GM06990 (cell line): ENCODE results near the gene EXOG.

Source experiments
- DNase-seq: peaks from one replicate; pipeline ENCODE4 v3.0.0-alpha.2; 2011; ENCODE audit not compliant: insufficient read length; ENCODE audit errors: extremely low read depth
- H3K27me3 ChIP-seq: replicated peaks from 2 replicates; pipeline ENCODE4 v1.6.0; 2011; ENCODE audit warnings: low read length; ENCODE audit not compliant: control insufficient read depth, insufficient read depth
- H3K36me3 ChIP-seq: 2 replicates; pipeline ENCODE4 v1.5.1; 2011; ENCODE audit warnings: low read length; ENCODE audit not compliant: control insufficient read depth, insufficient read depth
- H3K4me3 ChIP-seq: replicated peaks from 2 replicates; pipeline ENCODE4 v1.5.1; 2011; ENCODE audit warnings: low read depth, mild to moderate bottlenecking, control low read depth, low read length
- TF ChIP-seq, protein P1 (sequence below): IDR thresholded peaks from 2 replicates; pipeline ENCODE4 v1.5.1; 2011; ENCODE audit warnings: low read length, control low read depth, mild to moderate bottlenecking, inconsistent platforms; ENCODE audit not compliant: insufficient read depth, poor library complexity, severe bottlenecking

The EXOG gene

GRCh38 chr3:38544926-38545325 is 48.8 kb downstream of the EXOG start:
- TF ChIP-seq, protein P1, sequence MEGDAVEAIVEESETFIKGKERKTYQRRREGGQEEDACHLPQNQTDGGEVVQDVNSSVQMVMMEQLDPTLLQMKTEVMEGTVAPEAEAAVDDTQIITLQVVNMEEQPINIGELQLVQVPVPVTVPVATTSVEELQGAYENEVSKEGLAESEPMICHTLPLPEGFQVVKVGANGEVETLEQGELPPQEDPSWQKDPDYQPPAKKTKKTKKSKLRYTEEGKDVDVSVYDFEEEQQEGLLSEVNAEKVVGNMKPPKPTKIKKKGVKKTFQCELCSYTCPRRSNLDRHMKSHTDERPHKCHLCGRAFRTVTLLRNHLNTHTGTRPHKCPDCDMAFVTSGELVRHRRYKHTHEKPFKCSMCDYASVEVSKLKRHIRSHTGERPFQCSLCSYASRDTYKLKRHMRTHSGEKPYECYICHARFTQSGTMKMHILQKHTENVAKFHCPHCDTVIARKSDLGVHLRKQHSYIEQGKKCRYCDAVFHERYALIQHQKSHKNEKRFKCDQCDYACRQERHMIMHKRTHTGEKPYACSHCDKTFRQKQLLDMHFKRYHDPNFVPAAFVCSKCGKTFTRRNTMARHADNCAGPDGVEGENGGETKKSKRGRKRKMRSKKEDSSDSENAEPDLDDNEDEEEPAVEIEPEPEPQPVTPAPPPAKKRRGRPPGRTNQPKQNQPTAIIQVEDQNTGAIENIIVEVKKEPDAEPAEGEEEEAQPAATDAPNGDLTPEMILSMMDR: no peak
- no peaks in the 10 kb centered on the region for H3K27me3 ChIP-seq

DNA sequence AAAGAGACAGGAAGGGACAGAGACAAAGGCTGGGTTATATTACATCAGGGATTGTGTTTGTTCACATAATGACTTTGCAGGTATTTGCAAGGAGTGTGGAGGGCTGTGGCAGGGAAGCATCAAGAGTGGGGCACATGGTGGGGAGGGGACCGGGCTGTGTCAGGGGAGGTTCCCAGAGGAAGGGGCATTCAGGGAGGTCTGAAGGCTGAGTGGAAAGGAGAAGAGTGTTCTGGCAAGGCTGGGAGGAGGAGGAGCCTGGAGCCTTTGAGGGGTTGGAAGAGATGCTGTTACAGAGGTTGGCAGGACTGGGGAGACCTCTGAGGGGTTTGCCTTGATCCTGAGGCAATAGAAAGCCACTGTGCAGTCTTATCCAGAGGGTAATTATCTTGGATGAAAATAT is 49.4 kb downstream of the EXOG start:
- no peak for DNase-seq
- Histone ChIP-seq H3K27me3 (no peaks in the 10 kb centered on the region), H3K36me3 (no peaks in the 10 kb centered on the region), H3K4me3 (no peak overlapping the region)
- TF ChIP-seq, protein P1: no peak

More at GRCh38 chr3:38544926-38545325, 48.8 kb downstream of the EXOG start:
- Histone ChIP-seq H3K4me3 (no peak overlapping the region), H3K36me3 (no peaks in the 10 kb centered on the region)
- no peak for DNase-seq

- H3K36me3 ChIP-seq: no peaks in the 10 kb centered on the region
- no peak for DNase-seq
- no peaks in the 10 kb centered on the region for H3K27me3 ChIP-seq
Measured at GRCh38 chr3:38545983-38546382, 49.8 kb downstream of the EXOG start.

DNA sequence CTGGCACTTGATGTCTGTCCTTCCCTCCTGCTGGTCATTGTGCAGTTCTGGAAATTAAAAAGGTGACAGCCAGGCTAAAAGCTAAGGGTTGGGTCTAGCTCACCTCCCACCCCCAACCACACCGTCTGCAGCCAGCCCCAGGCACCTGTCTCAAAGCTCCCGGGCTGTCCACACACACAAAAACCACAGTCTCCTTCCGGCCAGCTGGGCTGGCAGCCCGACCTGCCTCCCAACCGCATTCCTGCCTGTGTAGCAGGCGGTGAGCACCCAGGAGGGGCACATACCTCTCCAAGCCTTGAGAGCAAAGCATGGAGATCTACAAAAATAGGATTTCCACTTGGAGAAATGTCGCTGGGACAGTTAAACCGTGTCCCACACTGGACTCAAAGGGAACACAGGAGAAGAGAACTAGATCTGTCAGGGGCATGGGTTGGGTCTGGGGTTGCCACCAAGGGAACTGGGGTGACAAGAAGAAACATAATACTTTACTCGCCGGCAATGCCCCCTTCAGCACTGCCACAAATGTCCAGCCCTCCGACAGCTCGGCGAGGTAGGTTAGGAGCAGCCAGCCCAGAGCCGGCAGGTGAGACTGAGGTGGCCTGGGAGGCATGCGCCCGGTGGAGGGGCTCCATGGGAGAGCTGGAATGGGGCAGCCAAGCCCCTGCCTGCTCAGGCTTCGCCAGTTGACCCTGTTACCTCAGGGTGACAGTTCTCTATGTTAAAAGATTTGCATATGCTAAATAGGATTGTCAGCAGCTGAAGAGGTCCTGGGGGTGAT is 52.2 kb downstream of the EXOG start:
- Histone ChIP-seq H3K27me3 (no peaks in the 10 kb centered on the region; the same call in 1 of the 2 replicates), H3K4me3 (no peak overlapping the region), H3K36me3 (no peaks in the 10 kb centered on the region)
- DNase-seq: no peak
- TF ChIP-seq, protein P1: no peak

More at GRCh38 chr3:38545983-38546382, 49.8 kb downstream of the EXOG start:
- H3K4me3 ChIP-seq: no peak overlapping the region
- TF ChIP-seq, protein P1: no peak

DNA sequence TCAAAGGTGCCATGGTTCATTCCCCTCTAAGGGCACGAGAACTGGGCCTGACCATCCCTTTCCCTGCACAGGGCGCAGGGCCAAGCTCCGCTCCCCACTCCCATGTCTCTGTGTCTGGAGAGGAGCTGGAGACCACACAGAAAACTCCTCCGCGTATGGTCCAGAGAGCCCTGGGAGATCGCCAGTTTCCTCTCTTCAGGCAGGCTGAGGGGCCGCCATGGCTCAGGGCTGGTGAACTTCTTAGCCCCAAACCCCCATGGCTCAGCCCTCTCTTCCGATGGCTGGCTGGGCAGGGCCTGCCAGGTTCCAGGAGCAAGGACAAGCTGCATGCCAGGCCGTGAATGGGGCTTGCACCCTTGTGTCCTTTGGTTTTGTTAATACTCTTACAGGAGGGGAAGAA is 52.9 kb downstream of the EXOG start:
- Histone ChIP-seq H3K36me3 (no peaks in the 10 kb centered on the region), H3K4me3 (no peak overlapping the region), H3K27me3 (no peaks in the 10 kb centered on the region; the same call in 1 of the 2 replicates)
- TF ChIP-seq, protein P1: no peak
- no peak for DNase-seq
